HG02840 (cell line): ENCODE data around the gene NAPEPLD.
"Not testable (repeated sequence)": the region's sequence is repeated elsewhere in the genome, so short reads cannot be mapped to it uniquely, and the experiment has no call there.

ENCODE experiments used
- ATAC-seq: cut with Tn5 transposase; IDR thresholded peaks from one replicate; pipeline ENCODE4 v1.9.1; 2021; ENCODE audit warnings: mild to moderate bottlenecking, moderate library complexity, moderate number of reproducible peaks; ENCODE audit not compliant: unreplicated experiment, low FRiP score

The NAPEPLD gene

DNA sequence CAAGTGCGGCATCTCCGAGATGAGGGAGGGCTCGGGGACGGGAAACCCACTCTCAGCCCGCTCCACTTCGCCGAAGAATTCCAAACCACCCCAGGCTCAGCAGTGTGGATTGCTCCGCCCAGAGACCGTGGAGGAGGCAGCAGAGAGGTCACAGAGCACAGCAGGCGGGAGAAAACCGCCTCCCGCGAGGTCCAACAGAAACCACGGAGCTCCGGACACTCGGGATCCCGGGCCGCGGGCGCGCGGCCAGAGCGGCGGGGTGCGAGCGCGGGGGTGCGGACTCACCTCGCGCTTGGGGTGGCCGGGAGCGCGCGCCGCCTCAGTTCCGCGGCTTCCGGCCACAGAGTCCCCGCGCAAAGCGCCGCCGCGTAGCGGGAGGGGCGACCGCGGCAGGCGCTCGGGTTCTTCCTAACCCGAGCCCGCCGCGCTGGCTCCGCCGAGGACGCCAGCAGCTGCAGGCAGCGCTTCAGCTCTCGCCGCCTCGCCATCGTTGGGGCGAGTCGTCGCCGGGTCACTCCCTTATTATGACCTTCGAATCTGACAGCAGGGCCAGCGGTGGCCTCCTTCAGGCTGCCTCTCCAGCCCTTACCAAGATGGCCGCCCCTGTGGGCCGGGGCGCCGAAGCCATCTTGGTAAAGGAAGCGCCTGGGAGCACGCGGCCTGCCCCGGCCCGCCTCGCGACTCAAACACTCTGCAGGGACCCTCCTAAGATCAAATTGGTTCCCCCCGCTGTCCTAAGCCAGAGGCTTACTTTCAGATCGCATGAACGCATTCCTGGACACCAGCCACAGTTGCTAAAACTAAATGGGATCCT is at the start of gene NAPEPLD:
Gene NAPEPLD, minus strand, starts transcription at position 106 of the 814 bp plus-strand sequence. CDS start 20,323 bp downstream, outside the sequence.
- ATAC-seq = peak; percentile 86

DNA sequence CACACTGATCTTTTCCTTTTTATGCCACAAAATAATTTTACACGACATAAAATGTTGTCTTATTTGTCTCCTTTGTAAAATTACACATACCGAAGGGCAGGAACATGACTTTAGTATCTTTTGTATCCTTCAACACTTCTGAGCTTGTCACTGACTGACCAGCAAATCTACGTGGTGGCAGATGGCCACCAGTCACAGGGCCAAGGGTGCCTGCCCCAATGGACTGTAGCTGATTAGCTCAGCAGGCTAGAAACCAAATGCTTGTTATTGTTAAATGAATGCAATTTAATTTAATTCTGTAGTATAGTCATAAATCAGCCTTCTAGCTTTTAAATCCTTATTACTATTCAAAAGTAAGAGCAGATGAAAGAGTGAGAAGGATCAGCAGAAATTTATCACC is 49.2 kb upstream of the NAPEPLD start:
- ATAC-seq = not testable (repeated sequence)

GRCh38 chr7:103195364-103195763 is 46.5 kb upstream of the NAPEPLD start:
- not testable (repeated sequence) for ATAC-seq

GRCh38 chr7:103172415-103173146 is 23.7 kb upstream of the NAPEPLD start:
- not testable (repeated sequence) for ATAC-seq

DNA sequence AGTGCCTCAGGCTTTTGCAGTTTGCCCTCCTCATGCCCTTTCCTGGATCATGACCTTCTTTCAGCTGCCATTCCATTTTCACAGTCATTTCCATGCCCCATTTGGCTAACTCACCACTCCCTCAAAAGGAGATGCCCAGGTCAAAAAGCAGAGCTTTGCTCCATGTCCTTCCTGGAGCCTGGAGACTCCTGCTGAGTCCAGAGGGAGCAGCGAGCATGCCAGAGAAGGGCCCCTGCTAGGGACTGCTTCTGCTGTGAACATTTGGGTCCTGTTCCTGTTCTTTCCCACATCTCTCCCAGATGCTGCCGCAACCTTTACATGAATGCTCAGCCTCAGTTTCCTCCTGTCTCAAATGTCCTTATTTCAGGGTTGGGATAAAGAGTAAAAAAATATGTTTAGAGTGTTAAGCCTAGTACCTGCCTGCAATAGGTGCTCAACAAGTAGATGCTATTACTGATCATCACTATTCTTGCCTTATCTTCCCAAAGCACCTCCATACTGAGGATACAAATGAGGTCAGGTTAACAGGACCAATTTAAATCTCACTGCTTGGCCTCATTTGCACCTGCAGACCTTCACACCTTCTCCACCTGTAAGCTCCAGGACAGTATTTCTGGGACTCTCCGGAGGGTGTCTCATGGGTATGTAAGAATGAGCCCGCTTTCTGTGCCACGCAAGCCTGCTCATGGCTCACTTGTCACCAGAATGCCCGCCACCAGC is 23.0 kb upstream of the NAPEPLD start:
- not testable (repeated sequence) for ATAC-seq

DNA sequence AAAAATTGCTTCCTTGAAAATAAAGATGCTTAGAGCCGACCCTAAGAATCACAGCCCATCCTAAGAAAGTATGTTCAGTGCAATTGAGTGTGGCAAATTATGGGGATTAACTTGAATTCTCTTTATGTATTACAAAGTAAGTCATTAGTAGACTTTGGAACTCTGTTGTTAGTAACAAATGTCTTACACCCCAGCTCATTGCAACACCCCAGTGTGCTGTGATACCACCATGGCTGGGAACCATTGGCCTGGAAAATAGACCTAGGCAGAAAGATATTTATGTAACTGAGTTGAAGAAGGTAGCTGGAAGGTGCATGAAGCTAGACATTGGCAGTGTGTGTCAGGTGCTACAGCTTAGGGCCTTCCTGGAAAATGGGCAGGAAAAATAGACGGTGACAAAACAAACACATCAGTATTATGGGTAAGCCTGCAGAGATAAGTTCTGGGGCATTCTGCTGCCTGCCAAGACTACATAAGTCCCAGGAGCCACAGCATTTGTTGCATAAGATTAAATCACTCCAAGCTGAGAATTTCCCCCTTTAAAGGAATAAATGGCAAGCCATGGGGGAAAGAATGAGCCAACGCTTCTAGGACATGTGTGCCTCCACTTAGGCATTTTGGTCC is 18.1 kb upstream of the NAPEPLD start:
- not testable (repeated sequence) for ATAC-seq

- not testable (repeated sequence) for ATAC-seq
These were observed 14.4 kb upstream of the NAPEPLD start for GRCh38 chr7:103163087-103163825.

- not testable (repeated sequence) for ATAC-seq
These were observed 13.7 kb upstream of the NAPEPLD start for GRCh38 chr7:103162641-103163040.

GRCh38 chr7:103161998-103162616 is 13.2 kb upstream of the NAPEPLD start:
- not testable (repeated sequence) for ATAC-seq

GRCh38 chr7:103159072-103159471 is 10.2 kb upstream of the NAPEPLD start:
- not testable (repeated sequence) for ATAC-seq

DNA sequence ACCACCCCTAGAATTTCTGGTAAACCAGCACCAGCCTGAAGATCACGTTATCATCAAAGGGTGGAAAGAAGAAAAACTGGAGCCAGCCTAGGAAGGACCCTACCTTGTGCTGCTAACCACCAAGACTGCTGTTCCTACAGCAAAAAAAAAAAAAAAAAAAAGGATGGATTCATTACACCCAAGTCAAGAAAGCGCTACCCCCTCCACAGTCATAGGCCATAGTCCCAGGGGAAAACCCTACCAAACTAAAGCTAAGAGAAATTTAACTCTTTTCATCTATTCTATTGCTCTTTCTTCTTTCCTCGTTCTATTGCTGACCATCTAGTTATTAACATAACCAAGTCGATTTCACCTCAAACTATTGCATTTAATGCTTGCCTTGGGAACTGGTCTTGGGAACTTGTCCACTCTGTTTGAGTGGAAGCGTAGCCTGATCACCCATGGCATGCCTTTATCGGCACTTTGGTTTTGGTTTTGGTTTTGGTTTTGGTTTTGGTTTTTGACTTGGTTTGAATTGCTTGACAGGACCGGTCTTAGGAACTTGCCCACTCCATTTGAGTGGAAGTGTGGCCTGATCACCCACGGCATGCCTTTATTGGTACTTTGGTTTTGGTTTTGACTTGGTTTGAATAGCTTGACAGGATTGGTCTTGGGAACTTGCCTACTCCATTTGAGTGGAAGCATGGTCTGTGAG is 6.6 kb upstream of the NAPEPLD start:
- not testable (repeated sequence) for ATAC-seq

DNA sequence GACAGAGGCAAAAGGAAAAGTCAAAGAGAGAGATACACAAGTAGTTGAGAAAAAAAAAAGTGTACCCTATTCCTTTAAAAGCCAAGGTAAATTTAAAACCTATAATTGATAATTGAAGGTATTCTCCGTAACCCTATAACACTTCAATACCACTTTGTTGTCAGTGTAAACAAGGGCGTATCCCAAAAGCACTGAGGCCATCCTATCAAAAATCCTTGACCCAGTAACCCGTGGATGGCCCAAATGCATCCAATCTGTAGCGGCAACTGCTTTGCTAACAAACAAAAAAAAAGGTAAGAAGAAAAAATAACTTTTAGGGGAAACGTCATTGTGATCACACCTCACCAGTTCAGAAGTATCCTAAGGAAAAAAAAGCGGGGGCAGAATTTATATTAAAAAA is 5.1 kb upstream of the NAPEPLD start:
- ATAC-seq = no peak

DNA sequence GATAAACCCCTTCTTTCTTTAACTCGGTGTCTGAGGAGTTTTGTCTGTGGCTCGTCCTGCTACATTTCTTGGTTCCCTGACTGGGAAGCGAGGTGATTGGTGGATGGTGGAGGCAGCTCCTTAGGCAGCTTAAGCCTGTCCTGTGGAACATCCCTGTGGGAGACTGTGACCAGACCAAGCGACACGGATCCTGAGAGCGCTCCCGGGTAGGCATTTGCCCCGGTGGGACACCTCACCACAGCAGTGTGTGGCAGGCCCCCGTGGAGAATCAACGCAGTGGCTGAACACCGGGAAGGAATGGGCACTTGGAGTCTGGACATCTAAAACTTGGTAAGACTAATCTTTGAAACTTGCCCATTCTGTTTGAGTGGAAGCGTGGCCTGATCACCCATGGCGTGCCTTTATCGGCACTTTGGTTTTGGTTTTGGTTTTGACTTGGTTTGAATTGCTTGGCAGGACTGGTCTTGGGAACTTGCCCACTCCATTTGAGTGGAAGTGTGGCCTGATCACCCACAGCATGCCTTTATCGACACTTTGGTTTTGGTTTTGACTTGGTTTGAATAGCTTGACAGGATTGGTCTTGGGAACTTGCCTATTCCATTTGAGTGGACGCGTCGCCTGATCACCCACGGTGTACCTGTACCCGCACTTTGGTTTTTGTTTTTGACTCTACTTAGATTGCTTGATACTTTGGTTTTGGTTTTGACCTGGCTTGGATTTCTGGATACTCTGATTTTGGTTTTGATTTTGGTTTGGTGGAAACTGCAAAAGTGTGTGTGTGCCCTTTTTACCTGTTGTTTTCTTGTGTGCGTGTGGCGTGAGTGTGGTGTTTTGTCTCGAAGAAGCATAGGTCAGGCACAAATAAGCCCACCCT is 4.1 kb upstream of the NAPEPLD start:
- ATAC-seq = not testable (repeated sequence)

- ATAC-seq = not testable (repeated sequence)
These were observed 3.2 kb upstream of the NAPEPLD start for GRCh38 chr7:103151993-103152676.

DNA sequence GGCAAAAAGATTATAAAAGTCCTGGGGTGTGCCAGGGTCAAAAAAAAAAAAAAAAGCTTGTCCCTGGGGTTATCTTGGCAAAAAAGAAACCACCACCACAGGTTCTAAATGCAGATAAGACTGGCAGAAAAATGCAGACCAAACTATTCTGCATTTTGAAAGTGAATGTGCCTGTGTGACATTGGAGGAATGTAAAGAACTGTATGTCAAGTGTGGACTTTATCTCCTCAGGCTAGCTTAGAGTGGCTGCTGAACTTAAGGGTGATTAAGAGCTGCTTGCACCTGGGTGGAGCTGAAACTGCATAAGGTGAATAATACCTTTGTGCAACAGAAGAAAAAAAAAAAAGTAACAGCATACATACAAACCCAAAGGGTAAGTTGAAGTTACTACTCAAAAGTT is 1.3 kb upstream of the NAPEPLD start:
- ATAC-seq = no peak

DNA sequence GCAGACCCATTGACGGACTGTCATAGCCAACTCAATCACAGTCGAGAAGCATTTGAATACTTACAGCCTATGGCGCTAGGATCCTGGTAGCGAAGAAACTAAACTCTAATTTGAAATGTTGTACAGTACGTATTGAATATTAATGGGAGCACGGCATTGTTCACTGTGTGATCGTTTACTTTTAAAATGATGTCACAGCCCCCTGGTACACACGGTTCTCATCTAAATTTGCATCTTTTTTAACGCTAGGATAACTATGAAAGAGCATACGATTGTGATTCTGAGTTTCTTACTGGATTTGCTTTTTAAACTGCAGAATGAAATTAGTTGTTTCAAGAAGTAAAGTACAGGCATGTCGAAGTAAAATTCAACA is 895 bp upstream of the NAPEPLD start:
- no peak for ATAC-seq
